WTC11 (cell line): ENCODE data around the gene GIMAP8. TPM values are rescaled to one million over a fixed set of nuclear protein-coding genes. Genes with fewer than 3 reads are reported as not detected.

Source experiments
- ATAC-seq: fragments of 200-7000 bp; cut with Tn5 transposase; 2 replicates; pipeline ENCODE4 v1.10.0; 2021; ENCODE audit warnings: mild to moderate bottlenecking, moderate library complexity
- CTCF ChIA-PET: fragments of 300-600 bp; sonication (Branson Sonifier 250); formaldehyde crosslinking; loops from one replicate; lab custom pipeline; 2021; ENCODE audit warnings: antibody characterized with exemption; lab: Charles Lee
- POLR2A ChIA-PET: fragments of 350-600 bp; sonication (Branson Sonifier 250); formaldehyde crosslinking; loops from one replicate; lab custom pipeline; 2021; ENCODE audit warnings: antibody characterized with exemption; lab: Charles Lee
- DNase-seq: peaks from one replicate; pipeline ENCODE4 v3.0.0; 2021; ENCODE audit warnings: low spot score
- H3K27ac Mint-ChIP-seq: 2 replicates; pipeline ENCODE4 v1.8.0; 2021; ENCODE audit warnings: mixed read lengths
- H3K27me3 Mint-ChIP-seq: 2 replicates; pipeline ENCODE4 v1.8.0; 2021; ENCODE audit warnings: low read depth, mild to moderate bottlenecking, moderate library complexity, mixed read lengths
- H3K36me3 Mint-ChIP-seq: 2 replicates; pipeline ENCODE4 v1.8.0; 2021; ENCODE audit warnings: mixed read lengths
- H3K4me1 Mint-ChIP-seq: 2 replicates; pipeline ENCODE4 v1.8.0; 2022; ENCODE audit warnings: mixed read lengths
- H3K4me3 Mint-ChIP-seq: 2 replicates; pipeline ENCODE4 v1.8.0; 2021; ENCODE audit warnings: mild to moderate bottlenecking, moderate library complexity, mixed read lengths
- H3K9me3 Mint-ChIP-seq: 2 replicates; pipeline ENCODE4 v1.8.0; 2021; ENCODE audit warnings: mixed read lengths
- ATF1 ChIP-seq: sonication (generic); formaldehyde crosslinking; IDR thresholded peaks from 2 replicates; pipeline ENCODE4 v1.8.1; 2023; ENCODE audit warnings: mild to moderate bottlenecking, moderate library complexity, missing genetic modification reagents
- CBFB ChIP-seq: sonication (generic); formaldehyde crosslinking; IDR thresholded peaks from 2 replicates; pipeline ENCODE4 v1.8.1; 2022; ENCODE audit warnings: mild to moderate bottlenecking, low read depth, missing genetic modification reagents
- CREM ChIP-seq: sonication (generic); formaldehyde crosslinking; IDR thresholded peaks from 2 replicates; pipeline ENCODE4 v1.8.1; 2022; ENCODE audit warnings: mild to moderate bottlenecking, missing genetic modification reagents, moderate library complexity
- ESRRA ChIP-seq: sonication (generic); formaldehyde crosslinking; IDR thresholded peaks from 2 replicates; pipeline ENCODE4 v1.8.1; 2022; ENCODE audit warnings: mild to moderate bottlenecking, missing genetic modification reagents, borderline replicate concordance
- FOXP1 ChIP-seq: sonication (generic); formaldehyde crosslinking; IDR thresholded peaks from 2 replicates; pipeline ENCODE4 v1.8.0; 2022; ENCODE audit warnings: missing genetic modification reagents, mild to moderate bottlenecking, moderate library complexity, borderline replicate concordance
- GTF2I ChIP-seq: fragments of 250-450 bp; sonication (Bioruptor Pico); conservative IDR thresholded peaks from 2 replicates; pipeline ENCODE4 v1.4.0; 2021; ENCODE audit warnings: mild to moderate bottlenecking
- HMGA2 ChIP-seq: fragments of 250-450 bp; sonication (Bioruptor Pico); IDR thresholded peaks from 2 replicates; pipeline ENCODE4 v1.4.0; 2021; ENCODE audit warnings: mild to moderate bottlenecking, moderate library complexity
- KAT7 ChIP-seq: sonication (generic); formaldehyde crosslinking; IDR thresholded peaks from 2 replicates; pipeline ENCODE4 v1.8.1; 2023; ENCODE audit warnings: missing genetic modification reagents, mild to moderate bottlenecking, borderline replicate concordance
- MYBL2 ChIP-seq: sonication (generic); formaldehyde crosslinking; IDR thresholded peaks from 2 replicates; pipeline ENCODE4 v1.8.1; 2023; ENCODE audit warnings: mild to moderate bottlenecking, moderate library complexity, missing genetic modification reagents
- NR1H2 ChIP-seq: sonication (generic); formaldehyde crosslinking; IDR thresholded peaks from 2 replicates; pipeline ENCODE4 v1.9.0; 2021; ENCODE audit warnings: mild to moderate bottlenecking, moderate library complexity, missing genetic modification reagents
- PRRX2 ChIP-seq: fragments of 250-450 bp; sonication (Bioruptor Pico); IDR thresholded peaks from 2 replicates; pipeline ENCODE4 v1.8.0; 2021; ENCODE audit warnings: mild to moderate bottlenecking
- RELA ChIP-seq: sonication (generic); formaldehyde crosslinking; IDR thresholded peaks from 2 replicates; pipeline ENCODE4 v1.8.1; 2022; ENCODE audit warnings: missing genetic modification reagents, mild to moderate bottlenecking, borderline replicate concordance
- SMAD4 ChIP-seq: sonication (generic); formaldehyde crosslinking; IDR thresholded peaks from 2 replicates; pipeline ENCODE4 v1.8.0; 2022; ENCODE audit warnings: mild to moderate bottlenecking, missing genetic modification reagents
- SP1 ChIP-seq: sonication (generic); formaldehyde crosslinking; conservative IDR thresholded peaks from 2 replicates; pipeline ENCODE4 v1.8.1; 2022; ENCODE audit warnings: missing genetic modification reagents
- TEAD1 ChIP-seq: sonication (generic); formaldehyde crosslinking; IDR thresholded peaks from 2 replicates; pipeline ENCODE4 v1.8.0; 2022; ENCODE audit warnings: mild to moderate bottlenecking, missing genetic modification reagents
- ZNF232 ChIP-seq: sonication (generic); formaldehyde crosslinking; IDR thresholded peaks from 2 replicates; pipeline ENCODE4 v1.8.0; 2022; ENCODE audit warnings: mild to moderate bottlenecking, missing genetic modification reagents
- total RNA-seq: library from RNA; stranded (reverse); gene quantifications from 3 replicates; pipeline ENCODE4 v1.2.3, GENCODE V29; 2021
- TF ChIP-seq, protein P1 (sequence below): fragments of 250-450 bp; sonication (Bioruptor Pico); IDR thresholded peaks from 2 replicates; pipeline ENCODE4 v1.9.0; 2021; ENCODE audit warnings: mild to moderate bottlenecking, borderline replicate concordance
- TF ChIP-seq, protein P2 (sequence below): fragments of 250-450 bp; sonication (Bioruptor Pico); IDR thresholded peaks from 2 replicates; pipeline ENCODE4 v1.9.0; 2021; ENCODE audit warnings: mild to moderate bottlenecking
- TF ChIP-seq, protein P3 (sequence below): sonication (generic); formaldehyde crosslinking; IDR thresholded peaks from 2 replicates; pipeline ENCODE4 v1.8.0; 2022; ENCODE audit warnings: mild to moderate bottlenecking, missing genetic modification reagents
- TF ChIP-seq, protein P4 (sequence below): sonication (generic); formaldehyde crosslinking; conservative IDR thresholded peaks from 2 replicates; pipeline ENCODE4 v1.8.1; 2022; ENCODE audit warnings: mild to moderate bottlenecking, missing genetic modification reagents
- TF ChIP-seq, protein P5 (sequence below): sonication (generic); formaldehyde crosslinking; IDR thresholded peaks from 2 replicates; pipeline ENCODE4 v1.8.1; 2023; ENCODE audit warnings: mild to moderate bottlenecking, missing genetic modification reagents
- TF ChIP-seq, protein P6 (sequence below): sonication (generic); formaldehyde crosslinking; IDR thresholded peaks from 2 replicates; pipeline ENCODE4 v1.8.1; 2022; ENCODE audit warnings: low read depth, mild to moderate bottlenecking, moderate library complexity, missing genetic modification reagents, borderline replicate concordance

The GIMAP8 gene
- total RNA-seq, 1 experiment from 2014 or later = 0.09 TPM

DNA sequence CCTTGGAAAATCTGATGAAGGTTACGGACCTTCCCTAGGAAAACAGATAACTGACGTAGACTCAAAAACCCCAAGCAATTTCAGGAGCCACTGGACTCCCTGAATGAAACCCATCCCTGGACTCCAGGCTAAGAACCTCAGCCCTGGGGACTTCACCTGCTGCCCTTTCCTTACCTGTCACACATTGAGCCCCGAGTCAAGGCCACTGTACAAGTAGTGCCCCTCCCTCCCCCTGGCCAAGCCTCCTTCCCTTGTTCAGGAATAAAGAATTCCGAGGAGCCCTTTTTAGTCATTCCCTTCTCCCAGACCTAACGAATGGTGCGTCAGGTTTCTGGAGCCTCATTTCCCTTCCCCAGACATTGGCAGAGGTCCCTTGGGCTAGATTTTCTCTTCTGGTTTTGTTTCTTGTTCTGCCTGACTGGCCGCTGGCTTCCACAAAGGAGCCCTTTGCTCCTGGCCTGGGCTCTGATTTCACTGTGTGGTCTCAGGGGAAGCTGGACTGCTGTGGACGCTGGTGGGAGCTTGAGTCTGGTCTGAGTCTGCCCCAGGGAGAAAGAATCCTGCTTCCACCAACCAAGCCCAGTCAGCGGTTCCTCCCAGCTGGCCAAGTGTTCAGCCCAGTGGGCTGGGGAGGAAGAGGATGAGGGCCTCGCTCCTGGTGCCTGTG, 39.6 kb upstream of the GIMAP8 start (continued):
- TF ChIP-seq, protein P1, sequence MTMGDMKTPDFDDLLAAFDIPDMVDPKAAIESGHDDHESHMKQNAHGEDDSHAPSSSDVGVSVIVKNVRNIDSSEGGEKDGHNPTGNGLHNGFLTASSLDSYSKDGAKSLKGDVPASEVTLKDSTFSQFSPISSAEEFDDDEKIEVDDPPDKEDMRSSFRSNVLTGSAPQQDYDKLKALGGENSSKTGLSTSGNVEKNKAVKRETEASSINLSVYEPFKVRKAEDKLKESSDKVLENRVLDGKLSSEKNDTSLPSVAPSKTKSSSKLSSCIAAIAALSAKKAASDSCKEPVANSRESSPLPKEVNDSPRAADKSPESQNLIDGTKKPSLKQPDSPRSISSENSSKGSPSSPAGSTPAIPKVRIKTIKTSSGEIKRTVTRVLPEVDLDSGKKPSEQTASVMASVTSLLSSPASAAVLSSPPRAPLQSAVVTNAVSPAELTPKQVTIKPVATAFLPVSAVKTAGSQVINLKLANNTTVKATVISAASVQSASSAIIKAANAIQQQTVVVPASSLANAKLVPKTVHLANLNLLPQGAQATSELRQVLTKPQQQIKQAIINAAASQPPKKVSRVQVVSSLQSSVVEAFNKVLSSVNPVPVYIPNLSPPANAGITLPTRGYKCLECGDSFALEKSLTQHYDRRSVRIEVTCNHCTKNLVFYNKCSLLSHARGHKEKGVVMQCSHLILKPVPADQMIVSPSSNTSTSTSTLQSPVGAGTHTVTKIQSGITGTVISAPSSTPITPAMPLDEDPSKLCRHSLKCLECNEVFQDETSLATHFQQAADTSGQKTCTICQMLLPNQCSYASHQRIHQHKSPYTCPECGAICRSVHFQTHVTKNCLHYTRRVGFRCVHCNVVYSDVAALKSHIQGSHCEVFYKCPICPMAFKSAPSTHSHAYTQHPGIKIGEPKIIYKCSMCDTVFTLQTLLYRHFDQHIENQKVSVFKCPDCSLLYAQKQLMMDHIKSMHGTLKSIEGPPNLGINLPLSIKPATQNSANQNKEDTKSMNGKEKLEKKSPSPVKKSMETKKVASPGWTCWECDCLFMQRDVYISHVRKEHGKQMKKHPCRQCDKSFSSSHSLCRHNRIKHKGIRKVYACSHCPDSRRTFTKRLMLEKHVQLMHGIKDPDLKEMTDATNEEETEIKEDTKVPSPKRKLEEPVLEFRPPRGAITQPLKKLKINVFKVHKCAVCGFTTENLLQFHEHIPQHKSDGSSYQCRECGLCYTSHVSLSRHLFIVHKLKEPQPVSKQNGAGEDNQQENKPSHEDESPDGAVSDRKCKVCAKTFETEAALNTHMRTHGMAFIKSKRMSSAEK = no peak
- TF ChIP-seq ZNF232 (CRISPR knock-in tag) (no peak), CREM (no peak), RELA (CRISPR knock-in tag) (no peak), CBFB (CRISPR knock-in tag) (no peak)

DNA sequence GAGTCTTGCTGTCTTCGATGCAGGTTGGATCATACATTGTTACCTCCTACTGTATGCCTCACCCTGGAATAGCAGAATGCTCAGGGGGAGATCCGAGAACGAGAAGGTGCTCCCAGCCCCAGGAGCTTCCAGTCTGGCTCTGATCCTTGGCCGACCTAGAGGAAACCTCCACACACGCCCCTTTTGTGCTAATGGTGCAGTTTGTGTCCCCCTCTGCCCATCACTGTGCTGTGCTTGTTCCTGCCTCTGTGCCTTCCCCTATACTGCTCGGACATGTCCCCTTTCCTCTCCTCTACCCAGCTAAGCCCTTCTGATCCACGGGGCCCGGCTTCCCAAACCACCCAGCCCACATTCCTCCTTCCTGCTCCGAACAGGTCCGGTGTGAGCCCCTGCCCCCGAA, 38.8 kb upstream of the GIMAP8 start:
- POLR2A ChIA-PET = interaction anchor here (0.8 to 1.5 kb wide), 3 partner anchors 9 to 82 kb away, joined by 3 to 5 read pairs (median 3); no protein-coding TSS in a partner anchor
- Mint-ChIP-seq H3K27me3 (no peaks in the 10 kb centered on the region; the same call in 1 of the 2 replicates), H3K4me1 (peaks cover 15% of the 10 kb centered on the region), H3K27ac (peak overlapping the region; percentile 76; the same call in 1 of the 2 replicates), H3K9me3 (no peaks in the 10 kb centered on the region)
- CTCF ChIA-PET = interaction anchor here (0.9 to 1.2 kb wide), 2 partner anchors 10 to 56 kb away, joined by 3 to 4 read pairs; no protein-coding TSS in a partner anchor
- no peak for ATAC-seq
- TF ChIP-seq, protein P2, sequence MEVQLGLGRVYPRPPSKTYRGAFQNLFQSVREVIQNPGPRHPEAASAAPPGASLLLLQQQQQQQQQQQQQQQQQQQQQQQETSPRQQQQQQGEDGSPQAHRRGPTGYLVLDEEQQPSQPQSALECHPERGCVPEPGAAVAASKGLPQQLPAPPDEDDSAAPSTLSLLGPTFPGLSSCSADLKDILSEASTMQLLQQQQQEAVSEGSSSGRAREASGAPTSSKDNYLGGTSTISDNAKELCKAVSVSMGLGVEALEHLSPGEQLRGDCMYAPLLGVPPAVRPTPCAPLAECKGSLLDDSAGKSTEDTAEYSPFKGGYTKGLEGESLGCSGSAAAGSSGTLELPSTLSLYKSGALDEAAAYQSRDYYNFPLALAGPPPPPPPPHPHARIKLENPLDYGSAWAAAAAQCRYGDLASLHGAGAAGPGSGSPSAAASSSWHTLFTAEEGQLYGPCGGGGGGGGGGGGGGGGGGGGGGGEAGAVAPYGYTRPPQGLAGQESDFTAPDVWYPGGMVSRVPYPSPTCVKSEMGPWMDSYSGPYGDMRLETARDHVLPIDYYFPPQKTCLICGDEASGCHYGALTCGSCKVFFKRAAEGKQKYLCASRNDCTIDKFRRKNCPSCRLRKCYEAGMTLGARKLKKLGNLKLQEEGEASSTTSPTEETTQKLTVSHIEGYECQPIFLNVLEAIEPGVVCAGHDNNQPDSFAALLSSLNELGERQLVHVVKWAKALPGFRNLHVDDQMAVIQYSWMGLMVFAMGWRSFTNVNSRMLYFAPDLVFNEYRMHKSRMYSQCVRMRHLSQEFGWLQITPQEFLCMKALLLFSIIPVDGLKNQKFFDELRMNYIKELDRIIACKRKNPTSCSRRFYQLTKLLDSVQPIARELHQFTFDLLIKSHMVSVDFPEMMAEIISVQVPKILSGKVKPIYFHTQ (CRISPR knock-in tag) = no peak
- no peak for TF ChIP-seq ATF1 (CRISPR knock-in tag)
- TF ChIP-seq PRRX2 = no peak
- no peak for TF ChIP-seq KAT7 (CRISPR knock-in tag)
- TF ChIP-seq, protein P3, sequence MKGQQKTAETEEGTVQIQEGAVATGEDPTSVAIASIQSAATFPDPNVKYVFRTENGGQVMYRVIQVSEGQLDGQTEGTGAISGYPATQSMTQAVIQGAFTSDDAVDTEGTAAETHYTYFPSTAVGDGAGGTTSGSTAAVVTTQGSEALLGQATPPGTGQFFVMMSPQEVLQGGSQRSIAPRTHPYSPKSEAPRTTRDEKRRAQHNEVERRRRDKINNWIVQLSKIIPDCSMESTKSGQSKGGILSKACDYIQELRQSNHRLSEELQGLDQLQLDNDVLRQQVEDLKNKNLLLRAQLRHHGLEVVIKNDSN (CRISPR knock-in tag) = no peak
- TF ChIP-seq SMAD4 (CRISPR knock-in tag) = no peak
- no peak for TF ChIP-seq SP1 (CRISPR knock-in tag)
- TF ChIP-seq, all 79 proteins: peak for 0
- Mint-ChIP-seq H3K4me3 (no peak overlapping the region), H3K36me3 (peaks cover 6% of the 10 kb centered on the region)
- no peak for DNase-seq

DNA sequence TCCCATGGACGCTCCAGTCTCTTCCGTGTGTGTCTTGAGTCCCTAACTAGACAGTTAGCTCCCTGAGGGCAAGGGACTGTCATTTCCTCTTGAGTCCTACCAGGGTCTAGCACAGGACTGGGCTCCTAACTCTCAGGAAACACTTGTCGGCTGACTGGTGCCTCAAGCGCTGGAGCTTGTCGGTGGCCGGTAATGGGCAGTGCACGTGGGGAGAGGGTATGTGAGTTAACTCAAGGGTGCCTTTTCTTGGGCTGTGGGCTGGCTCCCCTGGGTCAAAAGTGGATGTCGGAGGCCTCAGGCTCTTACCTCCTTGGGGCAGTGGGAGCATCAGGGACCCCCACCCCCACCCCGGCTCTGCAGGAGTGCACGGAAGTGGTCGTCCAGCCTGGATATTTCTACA, 38.4 kb upstream of the GIMAP8 start:
- ATAC-seq (no peak), DNase-seq (no peak)
- Mint-ChIP-seq H3K4me1 (peaks cover 11% of the 10 kb centered on the region), H3K27me3 (no peaks in the 10 kb centered on the region; the same call in 1 of the 2 replicates), H3K4me3 (no peak overlapping the region), H3K9me3 (no peaks in the 10 kb centered on the region), H3K36me3 (peaks cover 6% of the 10 kb centered on the region), H3K27ac (peak overlapping the region; percentile 76; the same call in 1 of the 2 replicates)
- POLR2A ChIA-PET = interaction anchor here (0.9 to 1.6 kb wide), 3 partner anchors 10 to 83 kb away, joined by 3 to 5 read pairs (median 3); no protein-coding TSS in a partner anchor
- CTCF ChIA-PET = interaction anchor here (0.6 to 1.2 kb wide), 3 partner anchors 9 to 56 kb away, joined by 3 to 4 read pairs (median 3); no protein-coding TSS in a partner anchor
- TF ChIP-seq FOXP1 (CRISPR knock-in tag) (no peak), HMGA2 (no peak), NR1H2 (CRISPR knock-in tag) (no peak), MYBL2 (CRISPR knock-in tag) (no peak), TEAD1 (CRISPR knock-in tag) (no peak), ESRRA (CRISPR knock-in tag) (no peak), GTF2I (CRISPR knock-in tag) (no peak)
- TF ChIP-seq, protein P4, sequence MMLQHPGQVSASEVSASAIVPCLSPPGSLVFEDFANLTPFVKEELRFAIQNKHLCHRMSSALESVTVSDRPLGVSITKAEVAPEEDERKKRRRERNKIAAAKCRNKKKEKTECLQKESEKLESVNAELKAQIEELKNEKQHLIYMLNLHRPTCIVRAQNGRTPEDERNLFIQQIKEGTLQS (CRISPR knock-in tag) = no peak
- TF ChIP-seq, protein P5, sequence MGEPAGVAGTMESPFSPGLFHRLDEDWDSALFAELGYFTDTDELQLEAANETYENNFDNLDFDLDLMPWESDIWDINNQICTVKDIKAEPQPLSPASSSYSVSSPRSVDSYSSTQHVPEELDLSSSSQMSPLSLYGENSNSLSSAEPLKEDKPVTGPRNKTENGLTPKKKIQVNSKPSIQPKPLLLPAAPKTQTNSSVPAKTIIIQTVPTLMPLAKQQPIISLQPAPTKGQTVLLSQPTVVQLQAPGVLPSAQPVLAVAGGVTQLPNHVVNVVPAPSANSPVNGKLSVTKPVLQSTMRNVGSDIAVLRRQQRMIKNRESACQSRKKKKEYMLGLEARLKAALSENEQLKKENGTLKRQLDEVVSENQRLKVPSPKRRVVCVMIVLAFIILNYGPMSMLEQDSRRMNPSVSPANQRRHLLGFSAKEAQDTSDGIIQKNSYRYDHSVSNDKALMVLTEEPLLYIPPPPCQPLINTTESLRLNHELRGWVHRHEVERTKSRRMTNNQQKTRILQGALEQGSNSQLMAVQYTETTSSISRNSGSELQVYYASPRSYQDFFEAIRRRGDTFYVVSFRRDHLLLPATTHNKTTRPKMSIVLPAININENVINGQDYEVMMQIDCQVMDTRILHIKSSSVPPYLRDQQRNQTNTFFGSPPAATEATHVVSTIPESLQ (CRISPR knock-in tag) = no peak
- TF ChIP-seq, protein P6, sequence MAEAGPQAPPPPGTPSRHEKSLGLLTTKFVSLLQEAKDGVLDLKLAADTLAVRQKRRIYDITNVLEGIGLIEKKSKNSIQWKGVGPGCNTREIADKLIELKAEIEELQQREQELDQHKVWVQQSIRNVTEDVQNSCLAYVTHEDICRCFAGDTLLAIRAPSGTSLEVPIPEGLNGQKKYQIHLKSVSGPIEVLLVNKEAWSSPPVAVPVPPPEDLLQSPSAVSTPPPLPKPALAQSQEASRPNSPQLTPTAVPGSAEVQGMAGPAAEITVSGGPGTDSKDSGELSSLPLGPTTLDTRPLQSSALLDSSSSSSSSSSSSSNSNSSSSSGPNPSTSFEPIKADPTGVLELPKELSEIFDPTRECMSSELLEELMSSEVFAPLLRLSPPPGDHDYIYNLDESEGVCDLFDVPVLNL (CRISPR knock-in tag) = no peak
